H9 (cell line): ENCODE data around the gene TNNT1. TPM values are rescaled to one million over a fixed set of nuclear protein-coding genes. Genes with fewer than 3 reads are reported as not detected.

Experiments used
- DNase-seq: peaks from one replicate; pipeline ENCODE4 v3.0.0-alpha.2; 2017
- H2AFZ ChIP-seq: one replicate; pipeline ENCODE4 v1.6.1; 2013; ENCODE audit warnings: mild to moderate bottlenecking, low read length, control low read depth, moderate library complexity
- H2AK5ac ChIP-seq: 2 replicates; pipeline ENCODE4 v1.6.1; 2013; ENCODE audit warnings: low read length, control low read depth, mixed read lengths; ENCODE audit not compliant: insufficient read length
- H2BK120ac ChIP-seq: one replicate; pipeline ENCODE4 v1.6.1; 2013; ENCODE audit warnings: low read depth, mild to moderate bottlenecking, low read length, control low read depth, inconsistent platforms; ENCODE audit not compliant: poor library complexity, severe bottlenecking
- H2BK12ac ChIP-seq: 2 replicates; pipeline ENCODE4 v1.6.1; 2013; ENCODE audit warnings: low read length, control low read depth, mixed read lengths, low read depth; ENCODE audit not compliant: insufficient read length
- H2BK15ac ChIP-seq: 2 replicates; pipeline ENCODE4 v1.6.1; 2013; ENCODE audit warnings: low read depth, low read length, control low read depth
- H2BK20ac ChIP-seq: one replicate; pipeline ENCODE4 v1.6.1; 2013; ENCODE audit warnings: low read depth, mild to moderate bottlenecking, low read length, control low read depth, inconsistent platforms; ENCODE audit not compliant: poor library complexity, severe bottlenecking
- H2BK5ac ChIP-seq: 2 replicates; pipeline ENCODE4 v1.6.1; 2013; ENCODE audit warnings: low read length, control low read depth, mixed read lengths; ENCODE audit not compliant: insufficient read length
- H3K14ac ChIP-seq: 2 replicates; pipeline ENCODE4 v1.6.1; 2013; ENCODE audit warnings: low read length, control low read depth; ENCODE audit not compliant: insufficient read depth
- H3K18ac ChIP-seq: 2 replicates; pipeline ENCODE4 v1.6.1; 2013; ENCODE audit warnings: low read depth, mild to moderate bottlenecking, mixed read lengths, low read length, control low read depth; ENCODE audit not compliant: insufficient read length
- H3K23ac ChIP-seq: 2 replicates; pipeline ENCODE4 v1.6.1; 2013; ENCODE audit warnings: low read length, control low read depth, mixed read lengths, low read depth; ENCODE audit not compliant: insufficient read length
- H3K23me2 ChIP-seq: 2 replicates; pipeline ENCODE4 v1.6.1; 2013; ENCODE audit warnings: low read depth, mild to moderate bottlenecking, mixed read lengths, low read length, control low read depth; ENCODE audit not compliant: insufficient read length, poor library complexity, severe bottlenecking
- H3K27ac ChIP-seq: 2 replicates; pipeline ENCODE4 v1.5.1; 2013; ENCODE audit warnings: low read length, control low read depth, mixed read lengths, low read depth; ENCODE audit not compliant: insufficient read length
- H3K27me3 ChIP-seq: 2 replicates; pipeline ENCODE4 v1.6.1; 2013; ENCODE audit warnings: low read length, control low read depth, inconsistent platforms; ENCODE audit not compliant: insufficient read depth
- H3K4ac ChIP-seq: 2 replicates; pipeline ENCODE4 v1.6.1; 2013; ENCODE audit warnings: low read depth, mild to moderate bottlenecking, control low read depth, inconsistent platforms, low read length, moderate library complexity
- H3K4me1 ChIP-seq: 2 replicates; pipeline ENCODE4 v1.6.1; 2013; ENCODE audit warnings: low read length, control low read depth, inconsistent platforms; ENCODE audit not compliant: insufficient read depth
- H3K4me2 ChIP-seq: 2 replicates; pipeline ENCODE4 v1.6.1; 2013; ENCODE audit warnings: low read length, control low read depth, mixed read lengths; ENCODE audit not compliant: insufficient read length, insufficient read depth
- H3K56ac ChIP-seq: 2 replicates; pipeline ENCODE4 v1.6.1; 2013; ENCODE audit warnings: low read depth, mild to moderate bottlenecking, mixed read lengths, low read length, control low read depth; ENCODE audit not compliant: insufficient read length
- H3K79me1 ChIP-seq: 2 replicates; pipeline ENCODE4 v1.6.1; 2013; ENCODE audit warnings: low read depth, mild to moderate bottlenecking, moderate library complexity, low read length, control low read depth, inconsistent platforms; ENCODE audit not compliant: insufficient read depth, poor library complexity, severe bottlenecking
- H3K79me2 ChIP-seq: 2 replicates; pipeline ENCODE4 v1.6.1; 2013; ENCODE audit warnings: low read length, control low read depth, inconsistent platforms; ENCODE audit not compliant: insufficient read depth
- H3K9ac ChIP-seq: 2 replicates; pipeline ENCODE4 v1.6.1; 2013; ENCODE audit warnings: low read length, control low read depth, mixed read lengths; ENCODE audit not compliant: insufficient read length; ENCODE audit errors: extremely low read depth
- H3K9me3 ChIP-seq: one replicate; pipeline ENCODE4 v1.6.1; 2013; ENCODE audit warnings: low read depth, low read length, inconsistent platforms; ENCODE audit not compliant: control insufficient read depth
- H3T11ph ChIP-seq: one replicate; pipeline ENCODE4 v1.6.1; 2013; ENCODE audit warnings: mild to moderate bottlenecking, low read length, control low read depth, inconsistent platforms
- H4K20me1 ChIP-seq: one replicate; pipeline ENCODE4 v1.6.1; 2013; ENCODE audit not compliant: control insufficient read depth, insufficient read length, insufficient read depth
- H4K5ac ChIP-seq: 2 replicates; pipeline ENCODE4 v1.6.1; 2013; ENCODE audit warnings: low read depth, mild to moderate bottlenecking, mixed read lengths, low read length, control low read depth; ENCODE audit not compliant: insufficient read length
- H4K8ac ChIP-seq: replicated peaks from 2 replicates; pipeline ENCODE4 v1.6.1; 2013; ENCODE audit warnings: low read length, control low read depth, mixed read lengths, low read depth; ENCODE audit not compliant: insufficient read length
- H4K91ac ChIP-seq: 2 replicates; pipeline ENCODE4 v1.6.1; 2013; ENCODE audit warnings: low read depth, mild to moderate bottlenecking, moderate library complexity, mixed read lengths, low read length, control low read depth; ENCODE audit not compliant: insufficient read length
- H3K27ac Mint-ChIP-seq, 3 experiments: 2 replicates in 2 of 3; 3 replicates in 1 of 3; pipeline ENCODE4 v1.8.0; 2020 to 2021; ENCODE audit warnings: mixed read lengths in 3 of 3, mild to moderate bottlenecking in 1 of 3, moderate library complexity in 1 of 3
- H3K27me3 Mint-ChIP-seq: 2 replicates; pipeline ENCODE4 v1.8.0; 2021; ENCODE audit warnings: low read depth, mild to moderate bottlenecking, moderate library complexity, mixed read lengths
- H3K36me3 Mint-ChIP-seq, 3 experiments: 2 replicates in 2 of 3; 3 replicates in 1 of 3; pipeline ENCODE4 v1.8.0; 2020 to 2021; ENCODE audit warnings: low read depth in 3 of 3, mixed read lengths in 3 of 3; ENCODE audit not compliant: insufficient read depth in 1 of 3
- H3K4me1 Mint-ChIP-seq, 2 experiments: 2 replicates each; pipeline ENCODE4 v1.8.0; 2020; ENCODE audit warnings: mixed read lengths in 2 of 2
- H3K4me3 Mint-ChIP-seq, 2 experiments: 2 replicates in 1 of 2; 3 replicates in 1 of 2; pipeline ENCODE4 v1.8.0; 2020 to 2021; ENCODE audit warnings: mild to moderate bottlenecking in 2 of 2, mixed read lengths in 2 of 2, moderate library complexity in 1 of 2
- H3K9me3 Mint-ChIP-seq, 2 experiments: 2 replicates in 1 of 2; 3 replicates in 1 of 2; pipeline ENCODE4 v1.8.0; 2020; ENCODE audit warnings: mild to moderate bottlenecking in 2 of 2, mixed read lengths in 2 of 2, moderate library complexity in 1 of 2
- CTCF ChIP-seq: fragments of 200-600 bp; sonication (generic); conservative IDR thresholded peaks from 3 replicates; pipeline ENCODE4 v1.8.0; 2021; ENCODE audit warnings: antibody characterized with exemption, mild to moderate bottlenecking
- WGBS: extraction: QIAGEN DNeasy Blood & Tissue Kit; methylation state at CpG from one replicate; pipeline ENCODE4 v1.1.7; 2013; ENCODE audit warnings: missing lambda C conversion rate, low lambda C conversion rate, mixed read lengths; ENCODE audit not compliant: insufficient read length; ENCODE audit errors: extremely low coverage; 5-methylcytosine and 5-hydroxymethylcytosine counted together
- total RNA-seq: library from RNA; stranded (reverse); gene quantifications from 2 replicates; pipeline ENCODE4 v1.2.1, GENCODE V29; 2021

TNNT1 gene
- total RNA-seq, 1 experiment from 2014 or later, result 127 TPM

- peaks cover 15% of the 10 kb centered on the region for H3K27me3 Mint-ChIP-seq
- DNase-seq, result no peak
Measured at GRCh38 chr19:55090564-55090963, 58.4 kb downstream of the TNNT1 start.

More at GRCh38 chr19:55090564-55090963, 58.4 kb downstream of the TNNT1 start:
- H3K4me1 ChIP-seq, result peaks cover 12% of the 10 kb centered on the region; the same call in 1 of the 2 replicates
- no peak overlapping the region for H4K5ac ChIP-seq
- H3K27ac ChIP-seq, result no peak overlapping the region
- no peaks in the 10 kb centered on the region for H3K79me2 ChIP-seq
- no peak overlapping the region for H2BK12ac ChIP-seq
- Mint-ChIP-seq H3K9me3 (no peaks in the 10 kb centered on the region), H3K36me3 (peaks cover 13 to 27% (median 25%) of the 10 kb centered on the region in 3 experiments; a peak in 6 of 7 replicates), H3K4me3 (0 out of 5 replicates have a peak overlapping the region, but pooled peaks of 1 of the 2 experiments have one; percentile 7), H3K27ac (peak overlapping the region in 1 of 3 experiments; percentile 72; a peak in 1 of 7 replicates), H3K4me1 (peaks cover 32 to 44% of the 10 kb centered on the region in 2 experiments)
- H3K56ac ChIP-seq, result no peak overlapping the region
- no peak overlapping the region for H3T11ph ChIP-seq
- no peak overlapping the region for H3K18ac ChIP-seq
- H3K23ac ChIP-seq, result no peak overlapping the region
- H3K23me2 ChIP-seq, result peaks cover 20% of the 10 kb centered on the region
- TF ChIP-seq CTCF, result no peak
- no peak overlapping the region for H3K4ac ChIP-seq
- no peak overlapping the region for H4K91ac ChIP-seq
- no peak overlapping the region for H3K4me2 ChIP-seq
- H2AFZ ChIP-seq, result no peak overlapping the region
- H3K9me3 ChIP-seq, result no peaks in the 10 kb centered on the region
- no peak overlapping the region for H2BK15ac ChIP-seq
- no peak overlapping the region for H4K8ac ChIP-seq
- no peak overlapping the region for H2BK20ac ChIP-seq
- WGBS, result no CpG with 5 or more reads among the region's 13 CpGs
- H3K79me1 ChIP-seq, result no peaks in the 10 kb centered on the region
- H2BK120ac ChIP-seq, result no peak overlapping the region
- H3K14ac ChIP-seq, result no peak overlapping the region
- H2AK5ac ChIP-seq, result no peak overlapping the region
- no peaks in the 10 kb centered on the region for H3K27me3 ChIP-seq
- H2BK5ac ChIP-seq, result no peak overlapping the region
- peaks cover 2% of the 10 kb centered on the region for H4K20me1 ChIP-seq
- no peak overlapping the region for H3K9ac ChIP-seq
